Mucosa of gallbladder (tissue), 1 donor: ENCODE measurements around the gene B4GALNT1. TPM values are rescaled to one million over a fixed set of nuclear protein-coding genes. Genes with fewer than 3 reads are reported as not detected.
"Not testable (repeated sequence)": the region's sequence is repeated elsewhere in the genome, so short reads cannot be mapped to it uniquely, and the experiment has no call there.

ENCODE experiments used
- DNase-seq: peaks from one replicate; pipeline ENCODE4 v3.0.0-alpha.2; 2020; ENCODE audit warnings: low spot score
- total RNA-seq: library from RNA; stranded (reverse); gene quantifications from one replicate; pipeline ENCODE4 v1.2.1, GENCODE V29; 2021
- donor health status: DM: no; HTN: no; CAD: no.

B4GALNT1 gene
- total RNA-seq: 1.3 TPM

DNA sequence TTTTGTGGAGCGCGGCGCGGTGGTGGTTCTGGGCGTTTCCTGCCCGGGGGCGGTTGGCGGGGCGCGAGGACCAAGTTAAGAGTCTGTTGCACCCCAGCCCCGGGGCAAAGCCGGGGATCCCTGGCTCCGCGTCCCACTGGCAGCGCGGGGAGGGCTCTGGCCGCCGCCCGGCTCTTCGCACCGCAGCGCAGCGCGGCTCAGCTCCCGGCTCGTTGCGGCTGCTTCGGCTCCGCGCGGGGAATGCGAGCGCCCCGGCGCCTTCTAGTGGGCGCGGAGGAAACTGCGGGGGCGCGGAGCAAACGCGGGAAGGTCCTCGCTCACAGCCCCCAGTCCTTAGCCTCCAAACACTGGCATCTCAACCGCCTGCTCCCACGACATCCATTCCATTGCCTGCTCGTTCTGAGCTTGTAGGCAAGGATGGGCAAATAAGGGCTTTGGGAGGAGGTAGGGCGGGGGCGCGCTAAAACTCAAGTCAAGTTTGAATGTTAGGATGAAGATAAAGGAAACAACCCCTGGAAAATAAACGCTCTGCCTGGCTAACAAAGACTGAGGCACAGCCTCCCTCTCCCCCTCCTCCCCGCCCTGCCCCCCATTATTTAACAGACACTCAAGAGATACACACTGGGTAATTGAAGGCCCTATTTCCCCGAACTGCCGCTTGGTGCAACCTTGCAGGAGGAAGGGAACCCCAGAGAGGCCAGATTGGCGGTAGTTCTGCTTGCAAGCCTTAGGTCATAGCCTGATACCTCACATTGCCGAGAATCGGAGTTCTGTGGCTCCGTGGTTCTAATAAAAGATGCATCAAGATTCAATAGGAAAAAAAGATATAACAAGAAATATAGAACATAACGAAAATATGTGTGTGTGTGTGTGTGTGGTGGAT, at the start of gene B4GALNT1:
Gene B4GALNT1, minus strand, starts transcription at position 244 of the 883 bp plus-strand sequence. CDS start 1,069 bp downstream, outside the sequence.
- DNase-seq: peak; percentile 26

DNA sequence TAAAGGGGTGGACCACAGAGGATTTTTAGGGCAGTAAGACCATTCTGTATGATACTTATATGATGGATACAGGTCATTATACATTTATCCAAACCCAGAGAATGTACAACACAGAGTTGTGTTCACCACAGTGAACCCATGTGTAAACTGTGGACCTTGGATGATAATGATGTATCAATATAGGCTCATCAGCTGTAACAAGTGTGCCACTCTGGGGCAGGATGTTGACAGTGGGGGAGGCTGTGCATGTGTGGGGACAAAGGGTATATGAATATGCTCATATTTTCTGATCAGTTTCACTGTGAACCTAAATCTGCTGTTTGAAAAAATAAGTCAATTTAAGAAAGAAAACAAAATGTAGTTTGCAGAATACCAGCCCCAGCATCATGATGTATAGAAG, 46.7 kb upstream of the B4GALNT1 start:
- no peak for DNase-seq

DNA sequence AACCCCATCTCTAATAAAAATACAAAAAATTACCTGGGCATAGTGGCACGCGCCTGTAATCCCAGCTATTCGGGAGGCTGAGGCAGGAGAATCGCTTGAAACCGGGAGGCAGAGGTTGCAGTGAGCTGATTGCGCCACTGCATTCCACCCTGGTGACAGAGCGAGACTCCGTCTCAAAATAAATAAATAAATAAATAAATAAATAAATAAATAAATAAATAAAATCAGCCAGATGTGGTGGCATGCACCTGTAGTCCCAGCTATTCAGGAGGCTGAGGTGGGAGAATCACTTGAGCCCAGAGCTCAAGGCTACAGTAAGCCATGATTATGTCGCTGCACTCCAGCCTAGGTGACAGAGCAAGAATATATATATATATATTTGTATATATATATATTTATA, 44.9 kb upstream of the B4GALNT1 start:
- DNase-seq: not testable (repeated sequence)

DNA sequence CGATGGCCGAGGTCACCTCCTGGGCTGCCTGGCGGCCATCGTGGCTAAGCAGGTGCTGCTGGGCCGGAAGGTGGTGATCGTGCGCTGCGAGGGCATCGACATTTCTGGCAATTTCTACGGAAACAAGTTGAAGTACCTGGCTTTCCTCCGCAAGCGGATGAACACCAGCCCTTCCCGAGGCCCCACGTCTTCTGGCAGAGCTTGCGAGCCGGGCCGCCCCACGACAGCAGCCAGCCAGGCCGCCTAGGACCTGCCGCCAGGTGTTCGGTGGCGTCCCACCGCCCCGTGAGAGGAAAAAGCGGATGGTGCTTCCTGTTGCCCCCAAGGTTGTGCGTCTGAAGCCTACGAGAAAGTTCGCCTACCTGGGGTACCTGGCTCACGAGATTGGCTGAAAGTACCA, 41.7 kb upstream of the B4GALNT1 start:
- no peak for DNase-seq

DNA sequence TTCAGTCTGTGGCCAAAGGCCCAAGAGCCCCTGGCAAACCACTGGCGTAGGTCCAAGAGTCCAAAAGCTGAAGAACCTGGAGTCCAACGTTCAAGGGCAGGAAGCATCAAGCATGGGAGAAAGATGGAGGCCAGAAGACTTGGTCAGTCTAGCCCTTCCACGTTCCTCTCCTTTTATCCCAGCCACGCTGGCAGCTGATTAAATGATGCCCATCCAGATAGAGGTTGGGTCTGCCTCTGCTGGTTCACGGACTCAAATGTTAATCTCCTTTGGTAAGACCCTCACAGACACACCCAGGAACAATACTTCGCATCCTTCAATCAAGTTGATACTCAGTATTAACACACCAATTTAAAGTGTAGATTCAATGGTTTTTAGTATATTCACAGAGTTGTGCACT, 39.8 kb upstream of the B4GALNT1 start:
- no peak for DNase-seq

DNA sequence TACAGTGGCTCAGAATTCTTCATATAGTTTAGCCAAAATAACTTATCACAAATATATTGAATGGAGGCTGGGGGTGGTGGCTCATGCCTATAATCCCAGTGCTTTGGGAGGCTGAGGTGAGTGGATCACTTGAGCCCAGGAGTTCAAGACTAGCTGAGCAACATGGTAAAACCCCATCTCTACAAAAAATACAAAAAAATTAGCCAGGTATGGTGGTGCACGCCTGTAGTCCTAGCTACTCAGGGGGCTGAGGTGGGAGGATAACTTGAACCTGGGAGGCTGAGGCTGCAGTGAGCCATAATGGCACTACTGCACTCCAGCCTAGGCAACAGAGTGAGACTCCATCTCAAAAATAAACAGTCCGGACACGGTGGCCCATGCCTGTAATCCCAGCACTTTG, 38.8 kb upstream of the B4GALNT1 start:
- DNase-seq: not testable (repeated sequence)

DNA sequence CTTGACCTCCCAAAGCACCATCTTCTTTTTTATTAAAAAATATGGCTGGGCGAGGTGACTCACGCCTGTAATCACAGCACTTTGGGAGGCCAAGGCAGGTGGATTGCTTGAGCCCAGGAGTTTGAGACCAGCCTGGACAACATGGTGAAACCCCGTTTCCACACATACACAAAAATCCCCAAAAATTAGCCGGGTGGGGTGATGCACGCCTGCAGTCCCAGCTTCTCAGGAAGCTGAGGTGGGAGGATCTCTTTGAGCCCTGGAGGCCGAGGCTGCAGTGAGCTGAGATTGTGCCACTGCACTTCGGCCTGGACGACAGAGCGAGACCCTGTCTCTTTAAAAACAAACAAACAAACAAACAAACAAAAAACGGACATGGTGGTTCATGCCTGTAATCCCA, 36.7 kb upstream of the B4GALNT1 start:
- DNase-seq: not testable (repeated sequence)

DNA sequence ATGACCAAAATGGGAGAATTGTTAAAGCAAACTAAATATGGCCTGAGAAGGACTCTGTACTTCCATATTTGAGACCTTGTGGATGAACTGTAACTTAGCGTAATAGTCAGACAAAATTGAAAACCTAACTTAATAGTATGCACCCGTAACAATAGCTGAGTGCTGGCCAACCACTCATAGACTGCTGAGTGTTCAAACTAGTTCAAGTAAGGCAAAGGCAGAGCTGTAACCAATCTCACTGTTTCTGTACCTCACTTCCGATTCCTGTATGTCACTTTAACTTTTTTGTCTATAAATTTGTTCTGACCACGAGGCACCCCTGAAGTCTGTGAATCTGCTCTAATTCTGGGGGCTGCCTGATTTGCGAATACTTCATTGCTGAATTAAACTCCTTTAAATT, 33.9 kb upstream of the B4GALNT1 start:
- no peak for DNase-seq

DNA sequence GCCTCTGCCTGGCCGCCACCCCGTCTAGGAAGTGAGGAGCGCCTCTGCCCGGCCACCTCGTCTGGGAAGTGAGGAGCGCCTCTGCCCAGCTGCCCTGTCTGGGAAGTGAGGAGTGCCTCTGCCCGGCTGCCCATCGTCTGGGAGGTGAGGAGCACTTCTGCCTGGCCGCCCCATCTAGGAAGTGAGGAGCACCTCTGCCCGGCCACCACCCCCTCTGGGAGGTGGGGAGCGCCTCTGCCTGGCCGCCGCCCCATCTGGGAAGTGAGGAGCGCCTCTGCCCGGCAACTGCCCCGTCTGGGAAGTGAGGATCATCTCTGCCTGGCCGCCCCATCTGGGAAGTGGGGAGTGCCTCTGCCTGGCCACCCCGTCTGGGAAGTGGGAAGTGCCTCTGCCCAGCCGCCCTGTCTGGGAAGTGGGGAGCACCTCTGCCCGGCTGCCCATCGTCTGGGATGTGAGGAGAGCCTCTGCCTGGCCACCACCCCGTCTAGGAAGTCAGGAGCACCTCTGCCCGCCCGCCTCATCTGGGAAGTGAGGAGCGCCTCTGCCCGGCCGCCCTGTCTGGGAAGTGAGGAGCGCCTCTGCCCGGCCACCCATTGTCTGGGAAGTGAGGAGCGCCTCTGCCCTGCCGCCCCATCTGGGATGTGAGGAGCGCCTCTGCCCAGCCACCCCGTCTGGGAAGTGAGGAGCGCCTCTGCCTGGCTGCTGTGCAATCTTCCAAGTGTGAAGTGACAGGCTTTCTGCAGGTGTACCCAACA, 32.2 kb upstream of the B4GALNT1 start:
- not testable (repeated sequence) for DNase-seq

DNA sequence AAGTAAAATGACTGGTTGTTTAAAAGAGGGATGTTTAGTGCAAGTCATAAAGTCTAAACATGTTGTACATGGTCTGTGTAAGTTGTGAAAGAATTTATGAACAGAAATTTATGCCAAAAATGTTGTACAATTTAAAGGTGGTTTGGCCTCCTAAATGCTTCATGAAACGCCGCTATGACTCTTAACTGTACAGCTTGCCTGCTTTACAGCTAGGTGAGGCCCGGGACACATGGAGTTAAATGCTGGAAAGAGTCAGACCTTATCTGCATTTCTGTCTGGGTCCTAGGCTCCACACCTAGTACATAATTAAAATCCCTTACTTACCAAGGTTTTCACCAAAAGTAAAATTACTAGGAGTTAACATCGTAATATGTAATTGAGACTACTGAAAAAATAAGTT, 28.4 kb upstream of the B4GALNT1 start:
- no peak for DNase-seq

DNA sequence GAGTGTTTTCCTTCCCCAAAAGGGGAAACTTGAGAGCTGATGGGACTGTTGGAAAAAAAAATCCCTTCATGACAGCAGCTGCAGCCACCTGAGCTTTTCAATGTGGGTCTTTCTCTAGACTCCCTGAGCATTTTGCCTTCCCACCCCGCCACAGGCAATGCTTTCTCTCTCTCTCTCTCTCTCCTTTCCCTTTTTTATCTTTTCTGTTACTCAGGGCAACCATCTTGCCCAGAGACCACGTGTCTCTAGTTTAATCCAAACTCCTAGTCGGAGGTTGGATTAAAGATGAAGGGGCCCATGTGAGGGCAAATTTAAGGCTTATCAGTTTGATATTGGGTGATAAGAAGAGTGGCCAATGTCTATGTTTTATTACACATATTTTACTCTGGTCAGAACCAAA, 25.9 kb upstream of the B4GALNT1 start:
- DNase-seq: no peak

DNA sequence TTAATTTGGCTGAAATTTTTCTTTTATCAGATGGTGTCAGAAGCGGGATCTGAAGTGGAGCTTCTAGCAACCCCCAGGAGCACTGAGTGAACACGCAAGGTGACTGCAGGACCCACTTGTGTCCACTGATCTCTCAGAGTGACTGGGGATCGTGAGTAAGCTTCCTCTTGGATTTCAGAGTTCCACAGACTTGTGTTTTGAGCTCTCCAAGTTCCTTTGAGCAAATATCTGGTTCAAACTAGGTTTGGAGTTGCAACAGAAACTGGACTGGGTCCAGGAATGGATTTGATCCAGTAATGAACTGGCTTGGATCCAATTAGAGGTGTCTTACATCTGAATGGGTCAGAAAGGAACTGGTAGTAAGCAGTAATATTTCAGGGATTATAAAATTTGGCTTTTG, 24.7 kb upstream of the B4GALNT1 start:
- DNase-seq: peak; percentile 68

DNA sequence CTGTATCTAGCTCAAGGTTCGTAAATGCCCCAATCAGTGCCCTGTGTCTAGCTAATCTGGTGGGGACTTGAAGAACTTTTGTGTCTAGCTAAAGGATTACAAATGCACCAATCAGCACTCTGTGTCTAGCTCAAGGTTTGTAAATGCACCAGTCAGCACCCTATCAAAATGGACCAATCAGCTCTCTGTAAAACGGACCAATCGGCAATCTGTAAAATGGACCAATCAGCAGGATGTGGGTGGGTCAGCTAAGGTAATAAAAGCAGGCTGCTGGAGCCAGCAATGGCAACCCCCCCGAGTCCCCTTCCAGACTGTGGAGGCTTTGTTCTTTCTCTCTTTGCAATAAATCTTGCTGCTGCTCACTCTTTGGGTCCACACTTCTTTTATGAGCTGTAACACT, 23.4 kb upstream of the B4GALNT1 start:
- DNase-seq: not testable (repeated sequence)

DNA sequence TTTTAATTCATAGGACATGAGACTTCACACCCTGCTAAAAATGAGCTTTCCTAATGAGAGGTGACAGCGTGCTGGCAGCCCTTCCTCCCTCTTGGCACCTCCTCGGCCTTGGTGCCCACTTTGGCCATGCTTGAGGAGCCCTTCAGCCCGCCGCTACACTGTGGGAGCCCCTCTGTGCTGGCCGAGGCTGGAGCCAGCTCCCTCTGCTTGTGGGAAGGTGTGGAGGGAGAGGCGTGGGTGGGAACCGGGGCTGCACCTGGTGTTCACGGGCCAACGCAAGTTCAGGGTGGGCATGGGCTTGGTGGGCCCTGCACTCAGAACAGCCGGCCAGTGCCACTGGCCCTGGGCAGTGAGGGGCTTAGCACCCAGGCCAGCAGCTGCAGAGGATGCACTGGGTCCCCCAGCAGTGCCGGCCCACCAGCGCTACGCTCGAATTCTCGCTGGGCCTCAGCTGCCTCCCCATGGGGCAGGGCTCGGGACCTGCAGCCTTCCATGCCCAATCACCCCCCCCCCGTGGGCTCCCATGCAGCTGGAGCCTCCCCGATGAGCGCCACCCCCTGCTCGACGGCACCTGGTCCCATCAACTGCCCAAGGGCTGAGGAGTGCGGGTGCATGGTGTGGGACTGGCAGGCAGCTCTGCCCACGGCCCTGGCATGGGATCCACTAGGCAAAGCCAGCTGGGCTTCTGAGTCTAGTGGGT, 22.7 kb upstream of the B4GALNT1 start:
- no peak for DNase-seq

DNA sequence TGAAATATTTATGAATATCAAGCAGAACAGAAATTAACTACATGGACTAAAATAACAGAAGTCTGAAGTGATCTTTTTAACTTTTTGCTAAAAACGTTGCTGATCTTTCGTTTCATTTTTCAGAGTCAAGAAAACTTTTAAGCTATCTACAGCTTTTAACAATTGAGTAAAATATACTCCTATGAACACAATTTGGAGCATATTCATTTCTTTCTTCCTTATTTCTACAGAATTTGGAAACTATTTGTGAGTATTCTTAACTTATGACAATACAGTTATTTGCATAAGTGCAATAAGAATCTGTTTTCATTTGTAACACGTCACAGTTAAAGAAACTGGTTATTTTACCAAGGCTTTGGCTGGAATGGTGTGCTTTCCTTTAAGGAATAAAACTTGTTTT, 21.0 kb upstream of the B4GALNT1 start:
- DNase-seq: no peak

DNA sequence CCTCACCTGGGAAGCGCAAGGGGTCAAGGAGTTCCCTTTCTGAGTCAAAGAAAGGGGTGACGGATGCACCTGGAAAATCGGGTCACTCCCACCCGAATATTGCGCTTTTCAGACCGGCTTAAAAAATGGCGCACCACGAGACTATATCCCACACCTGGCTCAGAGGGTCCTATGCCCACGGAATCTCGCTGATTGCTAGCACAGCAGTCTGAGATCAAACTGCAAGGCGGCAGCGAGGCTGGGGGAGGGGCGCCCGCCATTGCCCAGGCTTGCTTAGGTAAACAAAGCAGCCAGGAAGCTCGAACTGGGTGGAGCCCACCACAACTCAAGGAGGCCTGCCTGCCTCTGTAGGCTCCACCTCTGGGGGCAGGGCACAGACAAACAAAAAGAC, 13.7 kb upstream of the B4GALNT1 start:
- DNase-seq: not testable (repeated sequence)

DNA sequence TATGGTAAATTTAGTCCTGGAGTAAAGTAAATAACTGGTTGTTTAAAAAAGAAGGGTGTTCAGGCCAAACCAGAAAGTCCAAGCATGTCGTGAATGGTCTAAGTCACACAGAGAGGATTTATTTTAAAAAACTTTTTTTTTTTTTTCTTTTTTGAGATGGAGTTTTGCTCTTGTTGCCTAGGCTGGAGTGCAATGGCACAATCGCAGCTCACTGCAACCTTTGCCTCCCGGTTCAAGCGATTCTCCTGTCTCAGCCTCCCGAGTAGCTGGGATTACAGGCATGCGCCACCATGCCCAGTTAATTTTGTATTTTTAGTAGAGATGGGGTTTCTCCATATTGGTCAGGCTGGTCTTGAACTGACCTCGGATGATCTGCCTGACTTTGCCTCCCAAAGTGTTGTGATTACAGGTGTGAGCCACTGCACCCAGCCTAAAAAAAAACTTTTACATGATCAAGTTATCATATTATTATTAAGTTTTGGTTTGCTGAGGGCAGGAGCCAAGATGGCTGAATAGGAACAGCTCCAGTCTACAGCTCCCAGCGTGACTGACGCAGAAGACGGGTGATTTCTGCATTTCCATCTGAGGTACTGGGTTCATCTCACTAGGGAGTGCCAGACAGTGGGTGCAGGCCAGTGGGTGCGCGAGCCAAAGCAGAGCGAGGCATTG, 13.1 kb upstream of the B4GALNT1 start:
- not testable (repeated sequence) for DNase-seq

DNA sequence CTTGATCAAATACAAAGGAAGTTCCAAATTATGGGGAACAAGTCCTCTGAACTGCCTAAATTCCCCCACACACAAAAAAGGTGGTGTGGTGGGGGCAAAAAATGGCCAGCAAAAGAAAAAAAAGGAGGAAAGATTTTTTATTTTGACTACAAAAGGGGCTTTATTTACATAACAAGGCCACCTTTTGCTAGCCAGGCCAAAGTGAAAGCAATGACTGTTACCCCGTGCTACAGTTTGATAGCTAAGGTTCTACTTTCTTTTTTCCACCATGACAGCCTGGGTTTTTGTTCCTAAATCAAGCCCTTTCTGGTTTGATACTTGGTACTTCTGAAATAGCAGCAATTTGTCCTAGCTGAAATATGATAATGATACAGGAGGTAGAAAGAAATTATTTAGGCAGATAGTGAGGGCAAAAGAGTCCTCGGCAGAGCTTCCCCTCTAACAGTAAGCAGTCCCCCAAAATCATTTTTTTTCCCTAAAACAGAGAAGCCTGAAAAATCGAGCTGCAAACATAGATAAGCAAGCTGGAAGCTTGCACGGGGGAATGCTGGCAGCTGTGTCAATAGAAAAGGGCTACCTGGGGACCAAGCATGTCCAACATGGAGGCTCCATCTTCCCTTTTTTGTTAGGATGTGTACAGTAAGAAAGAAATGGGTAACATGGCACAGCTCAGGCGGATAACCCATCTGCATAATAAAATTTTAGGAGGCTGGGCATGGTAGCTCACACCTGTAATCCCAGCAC, 8.9 kb upstream of the B4GALNT1 start:
- DNase-seq: no peak

DNA sequence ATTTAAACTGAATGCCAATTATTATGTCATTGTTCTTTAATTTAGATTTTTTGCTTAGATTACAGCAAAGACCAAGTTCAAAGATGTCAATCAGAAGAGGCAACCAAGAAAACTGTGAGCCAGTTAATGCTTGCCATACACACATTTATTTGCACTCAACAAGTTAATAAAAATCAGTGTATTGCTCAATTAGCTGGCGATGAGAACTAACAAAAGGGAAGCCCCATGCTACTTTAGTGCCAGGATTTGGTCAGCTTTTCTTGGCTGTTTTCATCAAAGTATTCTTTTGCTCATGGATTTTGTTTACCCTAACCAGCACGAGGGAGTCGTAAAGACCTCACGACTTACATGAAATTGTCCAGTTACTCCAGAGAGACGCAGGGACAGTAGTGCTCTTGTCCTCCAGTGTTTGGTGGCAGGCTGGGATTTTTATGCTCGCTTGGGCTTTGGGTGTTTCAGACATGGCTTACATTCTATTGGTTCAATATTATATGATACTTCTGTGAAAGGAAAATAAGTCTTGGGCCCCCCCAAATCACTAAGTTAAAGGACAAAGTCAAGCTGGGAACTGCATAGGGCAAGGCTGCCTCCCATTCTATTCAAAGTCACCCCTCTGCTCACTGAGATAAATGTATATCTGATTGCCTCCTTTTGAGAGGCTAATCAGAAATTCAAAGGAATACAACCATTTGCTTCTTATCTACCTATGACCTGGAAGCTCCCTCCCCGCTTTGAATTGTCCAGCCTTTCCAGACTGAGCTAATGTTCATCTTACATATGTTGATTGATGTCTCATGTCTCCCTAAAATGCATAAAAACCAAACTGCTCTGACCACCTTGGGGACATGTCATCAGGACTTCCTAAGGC, 7.4 kb upstream of the B4GALNT1 start:
- no peak for DNase-seq

DNA sequence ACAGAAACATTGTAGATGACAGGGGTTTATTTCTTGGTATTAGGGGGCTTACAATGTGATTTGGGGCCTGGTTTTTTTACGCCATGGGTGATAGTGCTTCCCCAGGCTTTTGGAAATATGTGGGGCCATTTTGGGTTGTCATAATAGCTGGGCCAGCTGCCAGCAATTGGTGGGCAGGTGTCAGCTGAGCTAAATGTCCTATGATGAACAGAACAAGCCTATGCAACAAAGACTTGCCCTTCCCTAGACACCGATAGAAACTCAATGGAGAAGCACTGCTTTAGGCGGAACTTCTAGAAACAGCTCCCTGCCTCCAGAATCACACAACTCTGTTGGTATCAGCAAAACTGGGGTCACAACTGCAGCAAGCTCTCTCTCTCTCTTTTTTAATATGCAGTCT, 5.1 kb upstream of the B4GALNT1 start:
- DNase-seq: no peak
